Testis (tissue), 2 donors: ENCODE data around the gene TMEM207.

Experiments used
- POLR2A ChIP-seq: fragments of 450-650 bp; IDR thresholded peaks from one replicate; pipeline ENCODE4 v1.6.1; 2017; ENCODE audit warnings: antibody characterized with exemption, mild to moderate bottlenecking, moderate library complexity
- TF ChIP-seq, protein P1 (sequence below), 3 experiments: fragments of 450-650 bp in 2 of 3; fragments of 200-600 bp in 1 of 3; sonication (generic) in 1 of 3; IDR thresholded peaks; one replicate each; pipeline ENCODE4 v1.5.1; 2016 to 2019; ENCODE audit warnings: antibody characterized with exemption in 3 of 3, mild to moderate bottlenecking in 2 of 3, moderate library complexity in 1 of 3

DNA sequence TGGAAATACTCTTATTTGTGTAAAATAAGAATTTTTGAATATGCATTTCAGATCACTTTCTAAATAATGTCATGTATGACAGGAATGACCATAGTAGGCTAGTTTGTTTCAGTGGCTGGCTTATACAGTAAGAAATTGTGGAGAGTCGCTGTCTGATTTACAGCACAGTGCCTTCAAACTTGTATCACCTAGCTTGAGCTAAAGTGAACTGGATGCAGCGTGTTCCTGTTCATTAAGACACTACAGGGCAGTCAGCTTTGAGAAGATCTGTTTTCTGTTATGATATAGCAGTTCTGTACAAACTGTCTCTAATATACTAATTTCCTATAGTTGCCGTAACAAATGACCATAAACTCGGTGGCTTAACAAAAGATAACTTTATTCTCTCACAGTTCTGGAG, 51.8 kb downstream of the TMEM207 start:
- TF ChIP-seq, protein P1, sequence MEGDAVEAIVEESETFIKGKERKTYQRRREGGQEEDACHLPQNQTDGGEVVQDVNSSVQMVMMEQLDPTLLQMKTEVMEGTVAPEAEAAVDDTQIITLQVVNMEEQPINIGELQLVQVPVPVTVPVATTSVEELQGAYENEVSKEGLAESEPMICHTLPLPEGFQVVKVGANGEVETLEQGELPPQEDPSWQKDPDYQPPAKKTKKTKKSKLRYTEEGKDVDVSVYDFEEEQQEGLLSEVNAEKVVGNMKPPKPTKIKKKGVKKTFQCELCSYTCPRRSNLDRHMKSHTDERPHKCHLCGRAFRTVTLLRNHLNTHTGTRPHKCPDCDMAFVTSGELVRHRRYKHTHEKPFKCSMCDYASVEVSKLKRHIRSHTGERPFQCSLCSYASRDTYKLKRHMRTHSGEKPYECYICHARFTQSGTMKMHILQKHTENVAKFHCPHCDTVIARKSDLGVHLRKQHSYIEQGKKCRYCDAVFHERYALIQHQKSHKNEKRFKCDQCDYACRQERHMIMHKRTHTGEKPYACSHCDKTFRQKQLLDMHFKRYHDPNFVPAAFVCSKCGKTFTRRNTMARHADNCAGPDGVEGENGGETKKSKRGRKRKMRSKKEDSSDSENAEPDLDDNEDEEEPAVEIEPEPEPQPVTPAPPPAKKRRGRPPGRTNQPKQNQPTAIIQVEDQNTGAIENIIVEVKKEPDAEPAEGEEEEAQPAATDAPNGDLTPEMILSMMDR (IDR thresholded peaks at IDR 0.05) = no peak
- no peak for TF ChIP-seq POLR2A
